ENCODE results near the gene NPFFR2.

GRCh38 chr4:72094059-72094797 lies 62.4 kb downstream of the NPFFR2 start:
- TF ChIP-seq CTCF (IDR thresholded peaks at IDR 0.05) (no peak), POLR2AphosphoS5 (IDR thresholded peaks at IDR 0.05) (no peak), EP300 (IDR thresholded peaks at IDR 0.05) (no peak), POLR2A (IDR thresholded peaks at IDR 0.05) (no peak)

All from suprapubic skin (tissue), 4 donors.